Cerebellar cortex (tissue), 1 donor: ENCODE results near the gene OR2H1.

Experiments used
- DNase-seq: peaks from one replicate; pipeline ENCODE4 v3.0.0-alpha.2; 2015; ENCODE audit warnings: low spot score

OR2H1 gene

GRCh38 chr6:29483735-29484134 is 26.8 kb downstream of the OR2H1 start:
- DNase-seq, result no peak

GRCh38 chr6:29486577-29486976 is 29.6 kb downstream of the OR2H1 start:
- DNase-seq, result no peak

DNA sequence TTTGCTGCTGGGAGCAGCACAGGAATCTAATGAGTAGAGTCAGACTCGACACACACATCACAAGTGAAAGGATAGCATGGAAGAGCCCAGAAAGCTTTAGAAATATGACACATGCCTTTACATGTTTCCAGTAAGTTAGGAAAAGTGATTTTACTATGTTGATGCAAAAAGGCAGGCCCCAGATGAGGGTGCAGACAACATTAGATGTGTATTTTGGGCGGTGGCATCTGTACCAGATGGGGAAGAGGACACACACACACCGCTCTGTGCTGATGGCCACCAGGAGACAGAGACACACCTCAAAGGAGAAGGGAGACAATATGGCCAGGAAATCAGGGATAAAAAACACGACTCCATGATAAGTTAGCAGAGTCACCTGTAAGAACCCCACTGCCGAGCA is 30.2 kb downstream of the OR2H1 start:
- no peak for DNase-seq

GRCh38 chr6:29487660-29488059 is 30.7 kb downstream of the OR2H1 start, which contains the start of gene MAS1L:
MAS1L (minus strand) TSS chr6:29487956; CDS start chr6:29487902, 54 bp downstream.
- no peak for DNase-seq

DNA sequence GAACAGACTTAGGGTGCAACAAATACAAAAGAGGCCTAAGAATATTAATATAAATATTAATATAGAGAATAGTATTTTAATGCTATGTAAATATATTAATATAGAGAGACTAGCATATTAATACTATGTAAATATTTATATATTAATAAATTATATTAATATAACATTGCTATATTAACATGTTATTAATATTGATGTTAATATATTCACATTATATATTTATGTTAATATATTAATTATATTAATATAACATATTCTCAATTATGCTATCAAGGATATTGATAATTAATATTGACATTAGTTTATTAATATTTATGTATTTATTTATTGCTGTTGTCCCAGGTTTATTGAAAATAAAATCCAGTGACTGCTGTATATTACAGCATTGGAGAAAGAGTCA is 31.9 kb downstream of the OR2H1 start:
- no peak for DNase-seq

DNA sequence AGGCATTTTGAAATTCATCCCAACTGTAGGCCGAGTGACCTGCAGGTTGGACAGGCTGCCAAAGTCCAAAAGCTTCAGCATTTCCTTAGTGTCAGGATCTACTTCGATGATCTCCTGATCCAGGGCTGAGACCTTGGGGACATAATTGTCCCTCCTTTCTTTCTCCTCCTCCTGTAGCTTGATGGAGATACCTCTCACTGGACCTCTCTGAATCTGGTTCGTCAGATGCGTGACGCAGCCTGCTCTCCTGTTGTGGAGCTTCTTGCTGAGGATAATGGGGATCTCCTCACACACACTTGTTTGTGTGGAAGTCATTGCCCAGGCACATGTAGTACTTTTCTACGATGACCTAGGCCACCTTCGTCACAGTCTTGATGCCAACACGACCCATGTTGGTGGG is 32.3 kb downstream of the OR2H1 start:
- no peak for DNase-seq

GRCh38 chr6:29490055-29490454 is 33.1 kb downstream of the OR2H1 start:
- DNase-seq, result no peak

GRCh38 chr6:29490552-29490951 is 33.6 kb downstream of the OR2H1 start:
- DNase-seq, result no peak

- DNase-seq, result no peak
These were observed 34.6 kb downstream of the OR2H1 start for GRCh38 chr6:29491574-29491973.

GRCh38 chr6:29493261-29493660 is 36.3 kb downstream of the OR2H1 start:
- DNase-seq, result no peak

- no peak for DNase-seq
These were observed 37.2 kb downstream of the OR2H1 start for GRCh38 chr6:29494131-29494530.

- DNase-seq, result no peak
These were observed 38.6 kb downstream of the OR2H1 start for GRCh38 chr6:29495571-29495970.

GRCh38 chr6:29496961-29497360 is 40.0 kb downstream of the OR2H1 start:
- no peak for DNase-seq

DNA sequence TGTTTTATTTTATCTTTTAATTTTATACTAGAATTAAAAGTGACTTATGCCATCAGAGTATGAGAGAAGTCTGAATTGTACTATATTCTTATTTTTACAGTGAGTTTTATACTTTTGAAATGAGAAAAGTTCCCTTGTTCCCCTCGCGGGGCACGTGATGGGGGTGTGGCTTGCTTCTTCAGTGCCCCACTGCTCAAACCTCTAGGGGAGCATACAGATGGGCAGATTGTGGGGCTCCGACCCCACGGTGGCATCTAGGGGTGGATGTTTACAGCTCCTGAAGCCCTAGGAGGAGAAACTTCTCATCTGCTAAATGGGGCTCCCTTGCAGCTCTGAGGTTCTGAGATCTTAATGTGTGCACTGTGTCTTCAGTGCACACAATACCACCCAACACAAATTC is 42.7 kb downstream of the OR2H1 start:
- no peak for DNase-seq

DNA sequence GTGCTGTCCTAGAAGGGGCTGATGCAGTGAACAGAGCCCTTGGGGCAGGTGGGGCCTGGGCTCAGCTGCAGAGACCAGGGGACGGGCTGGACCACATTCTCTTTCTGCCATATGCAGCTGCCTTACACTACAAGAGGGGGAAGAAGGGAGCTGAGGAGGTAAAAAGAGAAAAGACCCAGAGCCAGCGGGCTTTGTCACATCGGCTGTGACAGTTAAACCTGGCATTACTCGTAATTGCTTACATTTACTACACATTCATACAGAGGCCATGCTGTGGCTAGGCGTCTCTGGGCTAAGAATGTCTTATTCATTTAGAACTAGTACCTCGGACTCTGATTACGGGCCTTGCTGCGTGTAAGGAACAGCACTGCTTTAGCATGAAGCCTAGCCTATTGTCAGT is 43.6 kb downstream of the OR2H1 start:
- no peak for DNase-seq

- DNase-seq, result no peak
These were observed 44.2 kb downstream of the OR2H1 start for GRCh38 chr6:29501106-29501505.

- DNase-seq, result no peak
These were observed 45.2 kb downstream of the OR2H1 start for GRCh38 chr6:29502181-29502580.

DNA sequence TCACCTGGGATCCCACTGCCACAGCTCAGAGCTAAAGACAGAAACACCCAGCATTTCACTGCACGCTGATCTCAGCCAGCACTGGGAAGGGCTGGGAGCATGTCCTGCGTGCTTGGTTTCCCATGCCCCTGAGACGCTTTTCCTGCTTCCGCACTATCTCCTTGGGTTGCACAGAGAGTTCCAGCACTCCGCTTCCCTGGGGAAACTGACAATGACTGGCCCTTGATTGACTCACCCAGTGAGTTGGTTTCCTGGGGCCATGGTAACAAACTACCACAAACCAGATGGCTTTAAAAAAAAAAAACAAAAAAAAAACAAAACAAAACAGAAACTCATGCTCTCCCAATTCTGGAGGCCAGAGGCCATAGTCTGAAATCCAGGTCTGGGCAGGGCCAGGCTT is 45.6 kb downstream of the OR2H1 start:
- no peak for DNase-seq

GRCh38 chr6:29504961-29505360 is 48.0 kb downstream of the OR2H1 start:
- no peak for DNase-seq

GRCh38 chr6:29505808-29506207 is 48.9 kb downstream of the OR2H1 start:
- DNase-seq, result no peak

DNA sequence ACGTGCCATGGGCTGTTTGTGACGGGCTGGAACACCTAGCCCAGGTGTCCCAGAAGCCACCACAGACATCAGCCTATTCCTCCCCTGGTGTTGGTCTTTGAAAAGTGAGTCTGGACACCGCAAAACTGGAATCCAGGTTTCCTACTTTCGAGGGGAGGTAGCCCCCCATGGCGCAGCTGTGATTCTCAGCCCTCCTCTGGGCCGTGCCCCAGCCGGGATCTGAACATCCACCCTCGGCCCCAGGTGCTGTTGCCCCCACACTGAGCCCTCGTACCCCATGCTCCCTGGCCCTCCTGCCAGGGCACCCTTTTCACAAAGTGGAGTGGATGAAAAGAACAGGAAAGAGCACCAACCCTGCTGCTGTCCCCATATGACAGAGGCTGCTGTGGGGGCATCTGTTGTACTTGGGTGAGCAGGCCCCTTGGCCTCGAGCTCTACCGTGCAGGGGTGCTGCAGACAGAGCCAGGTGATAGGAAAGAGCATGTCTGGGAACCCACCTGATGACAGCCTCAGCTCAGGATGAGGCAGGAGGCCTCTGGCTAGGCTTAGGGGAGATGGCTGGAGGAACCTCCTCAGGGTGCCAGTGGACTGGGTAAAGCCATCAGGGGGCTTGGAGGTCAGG is 49.6 kb downstream of the OR2H1 start:
- DNase-seq, result no peak

DNA sequence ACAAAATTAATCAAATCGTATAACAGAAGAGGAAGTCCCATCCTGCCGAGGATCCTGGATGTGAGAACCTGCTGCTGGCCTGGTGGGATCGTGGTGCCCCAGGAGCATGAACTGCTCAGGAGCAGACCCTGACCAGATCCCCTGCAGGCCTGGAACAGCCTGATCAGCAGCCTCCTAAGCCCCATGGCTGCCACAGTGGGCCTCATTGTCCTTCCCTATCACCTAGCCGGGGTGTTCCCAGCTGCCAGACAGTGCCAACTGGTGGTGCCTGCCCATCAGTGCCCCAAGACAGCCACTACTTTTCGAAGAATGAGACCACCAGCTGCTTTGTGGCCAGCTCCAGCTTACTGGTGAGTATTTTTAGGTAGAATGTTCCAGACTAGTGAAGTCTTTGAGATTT is 50.4 kb downstream of the OR2H1 start:
- DNase-seq, result no peak

GRCh38 chr6:29509239-29509638 is 52.3 kb downstream of the OR2H1 start:
- no peak for DNase-seq

- DNase-seq, result no peak
These were observed 52.8 kb downstream of the OR2H1 start for GRCh38 chr6:29509711-29510110.

- DNase-seq, result no peak
These were observed 53.2 kb downstream of the OR2H1 start for GRCh38 chr6:29510202-29510601.
